OCI-LY1 (cell line): ENCODE results near the gene ENTPD8.

Experiments used
- H2AFZ ChIP-seq: fragments of 200-600 bp; sonication (generic), shearing (Covaris generic); 2 replicates; pipeline ENCODE4 v1.6.0; 2014; ENCODE audit warnings: antibody characterized with exemption, mild to moderate bottlenecking, low read length
- H3F3A ChIP-seq: fragments of 200-600 bp; sonication (generic), shearing (Covaris generic); 2 replicates; pipeline ENCODE4 v1.6.0; 2014; ENCODE audit warnings: mild to moderate bottlenecking, antibody characterized with exemption, low read length, moderate library complexity; ENCODE audit not compliant: insufficient read depth
- H3K27ac ChIP-seq: fragments of 200-600 bp; sonication (generic); 2 replicates; pipeline ENCODE4 v1.5.1; 2014; ENCODE audit warnings: low read length, mixed run types, mild to moderate bottlenecking, low read depth; ENCODE audit not compliant: poor library complexity, severe bottlenecking
- H3K27me3 ChIP-seq: fragments of 200-600 bp; sonication (generic); 2 replicates; pipeline ENCODE4 v1.6.0; 2014; ENCODE audit warnings: antibody characterized with exemption, mild to moderate bottlenecking, low read length, moderate library complexity; ENCODE audit not compliant: insufficient read depth
- H3K36me3 ChIP-seq: fragments of 200-600 bp; sonication (generic); 2 replicates; pipeline ENCODE4 v1.6.1; 2014; ENCODE audit warnings: mild to moderate bottlenecking, antibody characterized with exemption, low read length, moderate library complexity, mixed read lengths; ENCODE audit not compliant: insufficient read depth
- H3K4me1 ChIP-seq: fragments of 200-600 bp; sonication (generic); 2 replicates; pipeline ENCODE4 v1.5.1; 2014; ENCODE audit warnings: mild to moderate bottlenecking, low read length, moderate library complexity; ENCODE audit not compliant: insufficient read depth, severe bottlenecking
- H3K4me2 ChIP-seq: fragments of 200-600 bp; sonication (generic), shearing (Covaris generic); 2 replicates; pipeline ENCODE4 v1.6.1; 2014; ENCODE audit warnings: low read length
- H3K4me3 ChIP-seq: fragments of 200-600 bp; sonication (generic); 2 replicates; pipeline ENCODE4 v1.5.1; 2014; ENCODE audit warnings: low read length, low read depth, mild to moderate bottlenecking, mixed read lengths; ENCODE audit not compliant: poor library complexity, severe bottlenecking
- H3K79me2 ChIP-seq: fragments of 200-600 bp; shearing (Covaris generic); 2 replicates; pipeline ENCODE4 v1.6.1; 2016; ENCODE audit warnings: mixed run types, low read length, mixed read lengths; ENCODE audit not compliant: insufficient read depth
- H3K9ac ChIP-seq: fragments of 200-600 bp; sonication (generic), shearing (Covaris generic); 2 replicates; pipeline ENCODE4 v1.6.1; 2014; ENCODE audit warnings: mild to moderate bottlenecking, low read length, mixed read lengths
- H3K9me2 ChIP-seq: fragments of 200-600 bp; sonication (generic), shearing (Covaris generic); 2 replicates; pipeline ENCODE4 v1.6.1; 2014; ENCODE audit warnings: low read depth, mild to moderate bottlenecking, low read length, mixed read lengths
- H3K9me3 ChIP-seq: fragments of 200-600 bp; shearing (Covaris generic); 2 replicates; pipeline ENCODE4 v1.6.1; 2014; ENCODE audit warnings: low read length, mixed read lengths
- H4K20me1 ChIP-seq: fragments of 200-600 bp; sonication (generic), shearing (Covaris generic); 2 replicates; pipeline ENCODE4 v1.6.0; 2016; ENCODE audit warnings: mild to moderate bottlenecking, low read length; ENCODE audit not compliant: insufficient read depth
- CTCF ChIP-seq: fragments of 200-600 bp; sonication (generic), shearing (Covaris generic); IDR thresholded peaks from 2 replicates; pipeline ENCODE4 v1.5.1; 2017; ENCODE audit warnings: mild to moderate bottlenecking, antibody characterized with exemption, low read length, moderate library complexity, mixed read lengths
- EZH2 ChIP-seq: fragments of 200-600 bp; sonication (generic), shearing (Covaris generic); IDR thresholded peaks from 2 replicates; pipeline ENCODE4 v1.8.0; 2017; ENCODE audit warnings: borderline replicate concordance, mixed run types, mild to moderate bottlenecking, antibody characterized with exemption, low read length, moderate library complexity, mixed read lengths

ENTPD8 gene

GRCh38 chr9:137390553-137391410 lies 50.4 kb downstream of the ENTPD8 start:
- Histone ChIP-seq H4K20me1 (no peaks in the 10 kb centered on the region), H3K4me2 (no peak overlapping the region), H3K27ac (no peak overlapping the region), H3K4me3 (no peak overlapping the region), H3K9ac (no peak overlapping the region), H3K4me1 (no peaks in the 10 kb centered on the region), H3K9me2 (no peaks in the 10 kb centered on the region), H3K27me3 (no peaks in the 10 kb centered on the region), H3K9me3 (no peaks in the 10 kb centered on the region), H3K79me2 (no peaks in the 10 kb centered on the region), H3K36me3 (no peaks in the 10 kb centered on the region), H3F3A (no peaks in the 10 kb centered on the region), H2AFZ (no peak overlapping the region)
- TF ChIP-seq CTCF (no peak), EZH2 (no peak)

GRCh38 chr9:137389428-137389746 lies 51.8 kb downstream of the ENTPD8 start:
- Histone ChIP-seq H2AFZ (no peak overlapping the region), H3K27me3 (no peaks in the 10 kb centered on the region), H3K9ac (no peak overlapping the region), H3K4me1 (no peaks in the 10 kb centered on the region), H3F3A (no peaks in the 10 kb centered on the region), H3K36me3 (no peaks in the 10 kb centered on the region), H4K20me1 (no peaks in the 10 kb centered on the region), H3K79me2 (no peaks in the 10 kb centered on the region), H3K27ac (no peak overlapping the region), H3K4me3 (no peak overlapping the region), H3K9me3 (no peaks in the 10 kb centered on the region), H3K4me2 (no peak overlapping the region), H3K9me2 (no peaks in the 10 kb centered on the region)
- TF ChIP-seq EZH2 (no peak), CTCF (no peak)

GRCh38 chr9:137388589-137389427 lies 52.3 kb downstream of the ENTPD8 start:
- H3K79me2 ChIP-seq: no peaks in the 10 kb centered on the region
- no peak overlapping the region for H3K27ac ChIP-seq
- H2AFZ ChIP-seq: no peak overlapping the region
- no peak overlapping the region for H3K4me2 ChIP-seq
- no peak overlapping the region for H3K9ac ChIP-seq
- H3K9me2 ChIP-seq: no peaks in the 10 kb centered on the region
- TF ChIP-seq EZH2 (no peak), CTCF (no peak)
- H3K27me3 ChIP-seq: no peaks in the 10 kb centered on the region
- H3K4me1 ChIP-seq: no peaks in the 10 kb centered on the region
- no peaks in the 10 kb centered on the region for H3K36me3 ChIP-seq
- no peak overlapping the region for H3K4me3 ChIP-seq
- H4K20me1 ChIP-seq: no peaks in the 10 kb centered on the region
- H3F3A ChIP-seq: no peaks in the 10 kb centered on the region
- no peaks in the 10 kb centered on the region for H3K9me3 ChIP-seq
